ENCODE data around the gene TEX264.
A peak's percentile ranks its signal among the peaks of the same experiment; 100 is the strongest.

Gene TEX264, protein sequence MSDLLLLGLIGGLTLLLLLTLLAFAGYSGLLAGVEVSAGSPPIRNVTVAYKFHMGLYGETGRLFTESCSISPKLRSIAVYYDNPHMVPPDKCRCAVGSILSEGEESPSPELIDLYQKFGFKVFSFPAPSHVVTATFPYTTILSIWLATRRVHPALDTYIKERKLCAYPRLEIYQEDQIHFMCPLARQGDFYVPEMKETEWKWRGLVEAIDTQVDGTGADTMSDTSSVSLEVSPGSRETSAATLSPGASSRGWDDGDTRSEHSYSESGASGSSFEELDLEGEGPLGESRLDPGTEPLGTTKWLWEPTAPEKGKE

DNA sequence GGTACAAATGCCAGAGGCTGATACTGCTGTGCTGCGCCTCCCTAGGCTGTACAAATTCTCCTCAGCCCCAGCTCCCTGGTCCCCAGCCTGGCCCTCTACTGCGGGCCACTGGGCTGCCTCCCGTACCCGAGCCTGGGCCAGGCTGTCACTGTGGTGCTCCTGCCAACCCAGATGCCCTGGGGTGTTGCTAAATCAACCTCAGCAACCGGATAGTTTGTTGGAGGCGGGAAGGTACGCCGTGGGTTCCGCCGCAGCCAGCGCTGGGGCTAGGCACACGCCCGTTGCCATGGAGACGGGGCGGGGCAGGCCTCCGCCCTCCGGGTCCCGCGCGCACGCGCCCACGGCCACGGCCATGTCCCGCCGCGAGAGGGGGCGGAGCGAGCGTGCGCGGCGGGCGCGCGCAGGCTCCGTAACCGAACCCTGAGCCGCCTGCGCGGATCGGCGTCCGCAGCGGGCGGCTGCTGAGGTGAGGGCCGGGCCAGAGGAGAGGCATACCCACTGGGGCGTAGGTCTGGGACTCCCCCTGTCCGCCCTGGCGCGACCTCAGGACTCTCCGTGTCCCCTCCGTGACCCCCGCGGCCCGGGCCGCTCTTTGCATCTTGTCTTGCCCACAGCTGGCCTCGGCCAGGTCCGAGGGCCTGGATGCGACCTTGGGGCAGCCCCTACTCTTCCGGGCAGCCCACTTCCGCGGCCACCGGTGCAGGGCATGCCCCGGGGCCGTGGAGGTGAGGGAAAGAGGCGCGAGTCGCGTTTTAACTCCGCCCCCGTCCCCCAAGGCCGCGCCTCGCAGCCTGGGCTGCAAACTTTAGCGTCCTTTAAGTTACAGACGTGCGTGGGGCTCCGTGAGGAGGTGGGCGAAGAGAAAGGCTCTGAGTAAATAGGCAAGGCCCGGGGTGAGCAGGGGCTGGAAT, at the start of gene TEX264:
Gene TEX264 (plus strand): TSS at position 430 of the 911 bp plus-strand sequence. CDS start 3,053 bp downstream, outside the sequence.
- TF ChIP-seq, protein P1, sequence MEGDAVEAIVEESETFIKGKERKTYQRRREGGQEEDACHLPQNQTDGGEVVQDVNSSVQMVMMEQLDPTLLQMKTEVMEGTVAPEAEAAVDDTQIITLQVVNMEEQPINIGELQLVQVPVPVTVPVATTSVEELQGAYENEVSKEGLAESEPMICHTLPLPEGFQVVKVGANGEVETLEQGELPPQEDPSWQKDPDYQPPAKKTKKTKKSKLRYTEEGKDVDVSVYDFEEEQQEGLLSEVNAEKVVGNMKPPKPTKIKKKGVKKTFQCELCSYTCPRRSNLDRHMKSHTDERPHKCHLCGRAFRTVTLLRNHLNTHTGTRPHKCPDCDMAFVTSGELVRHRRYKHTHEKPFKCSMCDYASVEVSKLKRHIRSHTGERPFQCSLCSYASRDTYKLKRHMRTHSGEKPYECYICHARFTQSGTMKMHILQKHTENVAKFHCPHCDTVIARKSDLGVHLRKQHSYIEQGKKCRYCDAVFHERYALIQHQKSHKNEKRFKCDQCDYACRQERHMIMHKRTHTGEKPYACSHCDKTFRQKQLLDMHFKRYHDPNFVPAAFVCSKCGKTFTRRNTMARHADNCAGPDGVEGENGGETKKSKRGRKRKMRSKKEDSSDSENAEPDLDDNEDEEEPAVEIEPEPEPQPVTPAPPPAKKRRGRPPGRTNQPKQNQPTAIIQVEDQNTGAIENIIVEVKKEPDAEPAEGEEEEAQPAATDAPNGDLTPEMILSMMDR (IDR thresholded peaks at IDR 0.05; ENCODE audit: low read length, missing control alignments), result no peak
- peak within 1 kb of the TSS; percentile 85 for H3K4me3 ChIP-seq (replicated peaks; ENCODE audit: low read depth, low read length)
- peak; percentile 77 for DNase-seq (ENCODE audit: low read depth)

DNA sequence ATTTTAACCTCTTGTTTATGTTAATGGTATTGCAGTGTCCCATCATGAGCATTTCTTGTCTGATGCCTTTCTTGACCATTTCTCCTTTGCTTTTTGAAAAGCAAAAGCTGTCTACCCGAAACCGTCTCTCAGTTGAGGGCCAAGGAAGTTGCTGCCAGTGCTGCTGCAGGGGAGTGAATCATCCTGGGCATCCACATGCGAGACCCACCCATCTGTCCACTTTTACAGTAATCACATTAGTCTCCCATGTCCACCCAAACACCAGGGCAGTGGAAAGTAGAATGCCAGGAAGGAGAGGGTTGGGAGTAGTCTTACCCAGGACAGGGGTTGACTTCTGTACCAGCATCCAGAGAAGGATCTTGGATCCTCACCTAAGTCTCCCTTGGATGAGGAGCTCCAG, 48.6 kb upstream of the TEX264 start:
- DNase-seq (ENCODE audit: low read depth), result no peak
- TF ChIP-seq, protein P1 (IDR thresholded peaks at IDR 0.05; ENCODE audit: low read length, missing control alignments), result no peak
- H3K4me3 ChIP-seq (replicated peaks; ENCODE audit: low read depth, low read length), result no peak overlapping the region

DNA sequence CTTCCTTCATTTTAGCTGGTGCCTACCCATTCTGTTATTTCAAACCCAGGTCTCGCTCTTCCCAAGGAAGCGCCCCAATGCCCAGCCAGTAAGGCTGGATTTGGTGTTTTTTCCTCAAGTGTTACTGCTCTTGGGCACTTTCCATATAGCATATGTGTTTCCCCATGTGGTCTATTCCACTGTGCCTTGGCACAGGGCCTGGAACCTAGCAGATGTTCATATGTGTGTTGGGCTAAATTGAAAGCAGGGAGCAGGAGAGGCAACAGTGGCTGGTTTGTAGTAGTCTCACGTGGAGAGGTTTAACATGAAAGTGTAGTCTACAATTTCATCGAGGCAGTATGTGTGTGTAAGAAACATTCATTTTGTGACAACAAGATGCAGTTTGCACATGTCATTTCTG, 48.2 kb upstream of the TEX264 start:
- TF ChIP-seq, protein P1 (IDR thresholded peaks at IDR 0.05; ENCODE audit: low read length, missing control alignments), result no peak
- no peak overlapping the region for H3K4me3 ChIP-seq (replicated peaks; ENCODE audit: low read depth, low read length)
- DNase-seq (ENCODE audit: low read depth), result peak; percentile 44

DNA sequence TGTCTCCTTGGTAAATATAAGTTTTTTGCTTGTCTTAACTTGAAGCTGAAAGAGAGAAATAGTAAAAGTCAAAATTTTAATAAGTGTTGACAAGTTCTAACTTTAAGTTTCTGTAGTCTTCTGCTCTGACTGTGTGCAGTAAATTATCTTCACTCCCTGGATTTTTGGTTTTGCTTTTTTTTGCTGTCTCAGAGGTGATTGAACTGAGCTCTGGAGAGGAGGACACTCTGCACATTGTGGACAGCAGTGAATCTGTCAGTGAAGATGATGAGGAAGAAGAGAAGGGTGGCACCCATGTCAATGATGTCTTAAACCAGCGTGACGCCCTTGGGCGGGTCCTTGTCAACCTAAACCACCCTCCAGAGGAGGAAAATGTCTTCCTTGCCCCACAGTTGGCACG, 40.5 kb upstream of the TEX264 start:
- DNase-seq (ENCODE audit: low read depth), result no peak
- no peak overlapping the region for H3K4me3 ChIP-seq (replicated peaks; ENCODE audit: low read depth, low read length)
- TF ChIP-seq, protein P1 (IDR thresholded peaks at IDR 0.05; ENCODE audit: low read length, missing control alignments), result no peak

DNA sequence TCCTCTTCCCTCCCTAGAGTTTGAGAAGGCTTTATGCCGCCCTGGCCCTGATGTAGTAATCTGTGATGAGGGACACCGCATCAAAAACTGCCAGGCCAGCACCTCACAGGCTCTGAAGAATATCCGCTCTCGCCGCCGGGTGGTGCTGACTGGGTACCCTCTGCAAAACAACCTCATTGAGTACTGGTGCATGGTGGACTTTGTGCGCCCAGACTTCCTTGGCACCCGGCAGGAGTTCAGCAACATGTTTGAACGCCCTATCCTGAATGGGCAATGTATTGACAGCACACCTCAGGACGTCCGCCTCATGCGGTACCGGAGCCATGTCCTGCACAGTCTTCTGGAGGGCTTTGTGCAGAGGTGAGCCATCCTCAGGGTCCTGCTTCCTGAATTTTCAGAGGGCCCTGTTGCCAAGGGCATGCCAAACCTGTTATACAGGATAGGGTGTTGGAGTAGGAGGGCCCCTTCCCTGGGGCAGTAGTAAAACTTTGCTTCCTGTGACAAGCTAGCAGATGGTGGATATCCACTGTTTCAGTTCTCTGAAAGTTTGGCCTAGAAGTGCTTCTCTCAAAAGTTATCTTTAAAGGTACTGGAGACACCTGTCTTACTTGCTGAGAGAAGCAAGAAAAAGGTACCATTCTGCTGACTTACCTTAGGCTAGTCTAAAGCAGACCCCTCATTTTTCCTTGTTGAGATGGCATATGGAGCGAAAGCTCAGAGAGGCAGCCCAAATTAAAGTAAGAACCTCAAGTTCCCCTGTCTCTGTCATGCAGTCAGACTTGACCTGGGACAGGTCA, 33.7 kb upstream of the TEX264 start:
- H3K4me3 ChIP-seq (replicated peaks; ENCODE audit: low read depth, low read length), result no peak overlapping the region
- TF ChIP-seq, protein P1 (IDR thresholded peaks at IDR 0.05; ENCODE audit: low read length, missing control alignments), result no peak
- no peak for DNase-seq (ENCODE audit: low read depth)

DNA sequence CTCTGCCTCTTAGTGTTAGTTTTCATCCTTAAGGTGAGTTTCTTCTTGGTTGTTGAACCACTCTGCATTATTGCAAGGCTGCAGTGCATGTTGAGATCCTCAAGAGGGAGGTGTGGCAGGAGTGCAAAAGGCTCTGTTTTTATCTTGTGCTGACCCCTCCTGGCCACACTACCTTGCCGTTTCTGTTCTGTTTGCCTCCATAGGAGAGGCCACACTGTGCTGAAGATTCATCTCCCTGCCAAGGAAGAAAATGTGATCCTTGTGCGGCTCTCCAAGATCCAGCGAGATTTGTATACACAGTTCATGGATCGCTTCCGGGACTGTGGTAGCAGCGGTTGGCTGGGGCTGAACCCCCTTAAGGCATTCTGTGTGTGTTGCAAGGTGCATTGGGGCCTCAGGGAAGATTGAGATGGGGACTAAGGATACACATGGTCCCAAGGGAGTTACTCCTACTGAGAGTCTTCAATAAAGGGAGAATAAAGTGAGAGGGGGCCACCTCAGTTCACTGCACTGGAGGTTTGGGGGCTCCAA, 33.0 kb upstream of the TEX264 start:
- DNase-seq (ENCODE audit: low read depth), result peak; percentile 75

More for the DNA sequence above, 33.0 kb upstream of the TEX264 start:
- TF ChIP-seq, protein P1 (IDR thresholded peaks at IDR 0.05; ENCODE audit: low read length, missing control alignments), result peak; percentile 91
- no peak overlapping the region for H3K4me3 ChIP-seq (replicated peaks; ENCODE audit: low read depth, low read length)

All from fibroblast of pulmonary artery (primary cell).